ENCODE data around the gene GJB5. TPM values are rescaled to one million over a fixed set of nuclear protein-coding genes. Genes with fewer than 3 reads are reported as not detected.

Gene GJB5
- polyA plus RNA-seq, 1 of the 3 experiments (the other 2 are of a cell fraction) = not detected

DNA sequence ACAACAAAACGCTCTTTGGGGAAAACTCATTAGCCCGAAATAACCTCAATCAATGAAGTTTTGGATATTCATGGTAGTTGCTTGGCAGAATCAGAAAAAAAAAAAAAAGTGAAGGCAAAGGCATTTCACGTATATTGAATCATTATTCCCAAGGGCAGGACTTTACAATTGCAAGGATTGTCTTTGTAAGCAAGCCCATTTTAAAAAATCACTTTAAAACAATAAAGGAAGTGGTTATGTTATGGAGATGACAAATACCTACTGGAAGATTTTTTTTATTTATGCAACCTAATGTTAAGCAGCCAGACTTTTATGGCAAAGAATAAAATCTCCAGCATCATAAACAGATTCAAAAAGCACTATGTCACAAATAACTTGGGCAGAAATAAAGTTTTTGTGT, 14.0 kb downstream of the GJB5 start (continued):
- TF ChIP-seq TCF12 (IDR thresholded peaks at IDR 0.05) (no peak), RXRA (IDR thresholded peaks at IDR 0.05; ENCODE audit: borderline replicate concordance, low read depth) (no peak), TAF1 (IDR thresholded peaks at IDR 0.05; ENCODE audit: borderline replicate concordance, low read depth, low read length) (no peak)
- TF ChIP-seq, protein P1, sequence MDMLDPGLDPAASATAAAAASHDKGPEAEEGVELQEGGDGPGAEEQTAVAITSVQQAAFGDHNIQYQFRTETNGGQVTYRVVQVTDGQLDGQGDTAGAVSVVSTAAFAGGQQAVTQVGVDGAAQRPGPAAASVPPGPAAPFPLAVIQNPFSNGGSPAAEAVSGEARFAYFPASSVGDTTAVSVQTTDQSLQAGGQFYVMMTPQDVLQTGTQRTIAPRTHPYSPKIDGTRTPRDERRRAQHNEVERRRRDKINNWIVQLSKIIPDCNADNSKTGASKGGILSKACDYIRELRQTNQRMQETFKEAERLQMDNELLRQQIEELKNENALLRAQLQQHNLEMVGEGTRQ (IDR thresholded peaks at IDR 0.05; ENCODE audit: borderline replicate concordance, low read depth, low read length) = no peak

DNA sequence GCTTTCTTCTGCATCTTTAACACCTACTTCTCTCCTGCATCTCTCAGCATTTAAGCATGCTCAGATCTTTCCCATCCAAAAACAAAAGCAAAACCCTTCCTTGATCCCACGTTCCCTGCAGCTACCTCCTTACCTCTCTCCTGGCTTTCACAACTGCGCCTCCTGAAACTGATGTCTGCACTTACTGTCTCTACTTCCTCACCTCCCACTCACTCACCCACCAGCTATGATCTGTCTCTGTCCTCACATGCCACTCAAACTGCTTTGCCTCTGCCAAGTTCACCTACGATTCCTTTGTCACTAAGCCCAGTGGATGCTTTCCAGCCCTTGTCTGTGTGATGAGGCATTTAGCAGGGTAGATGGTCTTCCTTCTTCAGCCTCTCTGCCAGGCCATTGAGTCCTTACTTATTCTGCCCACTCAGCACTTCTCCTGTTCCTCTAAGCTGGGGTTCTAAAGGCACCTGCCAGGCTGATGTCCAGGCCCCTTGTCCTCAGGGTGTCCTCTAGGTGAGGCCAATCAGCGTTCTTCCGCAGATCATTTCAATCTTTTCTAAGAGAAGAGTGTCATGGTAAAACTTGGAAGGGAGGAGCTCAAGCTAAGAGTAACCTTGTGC, 16.2 kb downstream of the GJB5 start:
- Histone ChIP-seq H3K4me3 (ENCODE audit: low read depth in 2 of 2, low read length in 1 of 2) (no peak overlapping the region), H3F3A (replicated peaks; ENCODE audit: insufficient read depth) (no peaks in the 10 kb centered on the region), H3K36me3 (replicated peaks in 1 of 2; ENCODE audit: control insufficient read depth in 1 of 2, insufficient read depth in 2 of 2, low read length in 1 of 2) (no peaks in the 10 kb centered on the region), H3K9me2 (no peaks in the 10 kb centered on the region), H4K20me1 (ENCODE audit: insufficient read depth) (no peaks in the 10 kb centered on the region), H3K4me1 (ENCODE audit: control insufficient read depth in 1 of 2, insufficient read depth in 2 of 2, low read depth in 1 of 2, low read length in 1 of 2) (peaks cover 0 to 6% of the 10 kb centered on the region in 2 experiments; a peak in 1 of 4 replicates), H3K9me3 (no peaks in the 10 kb centered on the region), H3K9ac (no peak overlapping the region), H3K4me2 (no peak overlapping the region), H3K79me2 (ENCODE audit: insufficient read depth) (no peaks in the 10 kb centered on the region), H3K27ac (ENCODE audit: low read depth in 2 of 2, low read length in 1 of 2) (no peak overlapping the region), H3K27me3 (ENCODE audit: insufficient read depth) (no peaks in the 10 kb centered on the region; the same call in 1 of the 2 replicates), H2AFZ (ENCODE audit: low read depth) (no peak overlapping the region)
- CTCF ChIA-PET = interaction anchor here (0.8 to 2.2 kb wide), 4 partner anchors 16 to 82 kb away, joined by 4 to 7 read pairs (median 5); no protein-coding TSS in a partner anchor
- POLR2A ChIA-PET = no interaction called here
- no peak for TF ChIP-seq NFIC (IDR thresholded peaks at IDR 0.05; ENCODE audit: borderline replicate concordance)
- TF ChIP-seq ELF1 (IDR thresholded peaks at IDR 0.05) = no peak
- TF ChIP-seq TEAD4 (IDR thresholded peaks at IDR 0.05; ENCODE audit: borderline replicate concordance, insufficient read depth) = no peak
- TF ChIP-seq GABPA (IDR thresholded peaks at IDR 0.05; ENCODE audit: low read depth) = no peak
- TF ChIP-seq NRF1 (IDR thresholded peaks at IDR 0.05; ENCODE audit: low read depth, low read length) = no peak
- no peak for TF ChIP-seq JUND (IDR thresholded peaks at IDR 0.05)
- no peak for TF ChIP-seq POLR2AphosphoS5 (IDR thresholded peaks at IDR 0.05; ENCODE audit: low read depth, low read length)
- TF ChIP-seq, protein P2, sequence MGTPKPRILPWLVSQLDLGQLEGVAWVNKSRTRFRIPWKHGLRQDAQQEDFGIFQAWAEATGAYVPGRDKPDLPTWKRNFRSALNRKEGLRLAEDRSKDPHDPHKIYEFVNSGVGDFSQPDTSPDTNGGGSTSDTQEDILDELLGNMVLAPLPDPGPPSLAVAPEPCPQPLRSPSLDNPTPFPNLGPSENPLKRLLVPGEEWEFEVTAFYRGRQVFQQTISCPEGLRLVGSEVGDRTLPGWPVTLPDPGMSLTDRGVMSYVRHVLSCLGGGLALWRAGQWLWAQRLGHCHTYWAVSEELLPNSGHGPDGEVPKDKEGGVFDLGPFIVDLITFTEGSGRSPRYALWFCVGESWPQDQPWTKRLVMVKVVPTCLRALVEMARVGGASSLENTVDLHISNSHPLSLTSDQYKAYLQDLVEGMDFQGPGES (IDR thresholded peaks at IDR 0.05; ENCODE audit: low read depth, low read length) = no peak
- TF ChIP-seq, protein P3, sequence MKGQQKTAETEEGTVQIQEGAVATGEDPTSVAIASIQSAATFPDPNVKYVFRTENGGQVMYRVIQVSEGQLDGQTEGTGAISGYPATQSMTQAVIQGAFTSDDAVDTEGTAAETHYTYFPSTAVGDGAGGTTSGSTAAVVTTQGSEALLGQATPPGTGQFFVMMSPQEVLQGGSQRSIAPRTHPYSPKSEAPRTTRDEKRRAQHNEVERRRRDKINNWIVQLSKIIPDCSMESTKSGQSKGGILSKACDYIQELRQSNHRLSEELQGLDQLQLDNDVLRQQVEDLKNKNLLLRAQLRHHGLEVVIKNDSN (IDR thresholded peaks at IDR 0.05; ENCODE audit: borderline replicate concordance, low read depth) = no peak
- TF ChIP-seq MEF2A (IDR thresholded peaks at IDR 0.05; ENCODE audit: borderline replicate concordance, low read depth) = no peak
- no peak for TF ChIP-seq TCF12 (IDR thresholded peaks at IDR 0.05)
- TF ChIP-seq GATA2 (CRISPR knock-in tag; IDR thresholded peaks at IDR 0.05) = no peak
- TF ChIP-seq RFX5 (IDR thresholded peaks at IDR 0.05; ENCODE audit: low read length) = no peak
- TF ChIP-seq, protein P4, sequence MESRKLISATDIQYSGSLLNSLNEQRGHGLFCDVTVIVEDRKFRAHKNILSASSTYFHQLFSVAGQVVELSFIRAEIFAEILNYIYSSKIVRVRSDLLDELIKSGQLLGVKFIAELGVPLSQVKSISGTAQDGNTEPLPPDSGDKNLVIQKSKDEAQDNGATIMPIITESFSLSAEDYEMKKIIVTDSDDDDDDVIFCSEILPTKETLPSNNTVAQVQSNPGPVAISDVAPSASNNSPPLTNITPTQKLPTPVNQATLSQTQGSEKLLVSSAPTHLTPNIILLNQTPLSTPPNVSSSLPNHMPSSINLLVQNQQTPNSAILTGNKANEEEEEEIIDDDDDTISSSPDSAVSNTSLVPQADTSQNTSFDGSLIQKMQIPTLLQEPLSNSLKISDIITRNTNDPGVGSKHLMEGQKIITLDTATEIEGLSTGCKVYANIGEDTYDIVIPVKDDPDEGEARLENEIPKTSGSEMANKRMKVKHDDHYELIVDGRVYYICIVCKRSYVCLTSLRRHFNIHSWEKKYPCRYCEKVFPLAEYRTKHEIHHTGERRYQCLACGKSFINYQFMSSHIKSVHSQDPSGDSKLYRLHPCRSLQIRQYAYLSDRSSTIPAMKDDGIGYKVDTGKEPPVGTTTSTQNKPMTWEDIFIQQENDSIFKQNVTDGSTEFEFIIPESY (IDR thresholded peaks at IDR 0.05; ENCODE audit: borderline replicate concordance, low read depth) = no peak
- DNase-seq = no peak
- 51% methylated on average over 5 of the region's 5 CpGs for WGBS (ENCODE audit: low lambda C conversion rate)

Data from SK-N-SH (cell line).